GM12878 (cell line): ENCODE data around the gene SHISA3. TPM values are rescaled to one million over a fixed set of nuclear protein-coding genes. Genes with fewer than 3 reads are reported as not detected.

ENCODE experiments used
- ATAC-seq: fragments of 200-7000 bp; cut with Tn5 transposase; 3 replicates; pipeline ENCODE4 v1.9.1; 2020; ENCODE audit warnings: mild to moderate bottlenecking, moderate library complexity
- BruUV-seq: library from RNA; stranded (reverse); fragments of 400-500 nt; replicated peaks from 2 replicates; lab custom pipeline; 2021; lab: Mats Ljungman, UMichigan
- CTCF ChIA-PET: fragments of 300-600 bp; sonication (Branson Sonifier 250); formaldehyde crosslinking; extraction: SDS; loops from one replicate; lab custom pipeline; 2021; ENCODE audit warnings: inconsistent platforms; lab: Yijun Ruan, JAX
- POLR2A ChIA-PET: fragments of 350-600 bp; formaldehyde crosslinking; extraction: SDS; loops from one replicate; lab custom pipeline; 2021; ENCODE audit warnings: inconsistent platforms; lab: Charles Lee
- RAD21 ChIA-PET: fragments of 300-600 bp; sonication (Branson Sonifier 250); formaldehyde crosslinking; loops from one replicate; lab custom pipeline; 2023; ENCODE audit warnings: antibody characterized with exemption; ENCODE audit not compliant: unreplicated experiment; lab: Charles Lee
- SMC1A ChIA-PET: fragments of 300-600 bp; sonication (Branson Sonifier 250); formaldehyde crosslinking; loops from one replicate; lab custom pipeline; 2023; ENCODE audit not compliant: unreplicated experiment, uncharacterized antibody; lab: Charles Lee
- DNase-seq: peaks from one replicate; pipeline ENCODE4 v3.0.0-alpha.2; 2011; ENCODE audit warnings: low read depth, low spot score
- FAIRE-seq: peaks from 3 replicates; lab custom pipeline; 2011; peaks lifted over from hg19 to GRCh38; lab: Jason Lieb, UNC
- H2AFZ ChIP-seq: 2 replicates; pipeline ENCODE4 v1.6.0; 2011; ENCODE audit warnings: low read depth, low read length, control low read depth; ENCODE audit not compliant: control insufficient read depth
- H3K27ac ChIP-seq: 2 replicates; pipeline ENCODE4 v1.5.1; 2011; ENCODE audit warnings: control low read depth; ENCODE audit not compliant: control insufficient read depth, insufficient read depth
- H3K27me3 ChIP-seq, 2 experiments: replicated peaks in 1 of 2; 2 replicates each; pipeline versions ENCODE4 v1.6.0 to v1.6.1; 2011; ENCODE audit warnings: low read length in 1 of 2; ENCODE audit not compliant: control insufficient read depth in 2 of 2, insufficient read depth in 2 of 2
- H3K36me3 ChIP-seq, 2 experiments: 2 replicates each; pipeline ENCODE4 v1.5.1; 2011; ENCODE audit warnings: low read length in 1 of 2; ENCODE audit not compliant: control insufficient read depth in 2 of 2, insufficient read depth in 2 of 2
- H3K4me1 ChIP-seq: 2 replicates; pipeline ENCODE4 v1.6.1; 2011; ENCODE audit warnings: mild to moderate bottlenecking, low read length, moderate library complexity, mixed read lengths; ENCODE audit not compliant: control insufficient read depth, insufficient read depth
- H3K4me2 ChIP-seq: 2 replicates; pipeline ENCODE4 v1.6.0; 2011; ENCODE audit warnings: control low read depth; ENCODE audit not compliant: control insufficient read depth, insufficient read depth
- H3K4me3 ChIP-seq: fragments of 200-600 bp; sonication (generic); 2 replicates; pipeline ENCODE4 v1.5.1; 2016
- H3K79me2 ChIP-seq: 2 replicates; pipeline ENCODE4 v1.6.0; 2011; ENCODE audit warnings: low read length; ENCODE audit not compliant: control insufficient read depth, insufficient read depth
- H3K9ac ChIP-seq: 2 replicates; pipeline ENCODE4 v1.8.0; 2011; ENCODE audit warnings: low read length, control low read depth, mixed read lengths; ENCODE audit not compliant: control insufficient read depth, insufficient read depth
- H3K9me3 ChIP-seq: replicated peaks from 3 replicates; pipeline ENCODE4 v1.5.1; 2011; ENCODE audit warnings: mild to moderate bottlenecking, low read length; ENCODE audit not compliant: control insufficient read depth, insufficient read depth
- H4K20me1 ChIP-seq: 2 replicates; pipeline ENCODE4 v1.6.0; 2011; ENCODE audit not compliant: control insufficient read depth, insufficient read depth
- ATF7 ChIP-seq: fragments of 450-650 bp; IDR thresholded peaks from 2 replicates; pipeline ENCODE4 v1.6.1; 2016; ENCODE audit warnings: low read depth, mild to moderate bottlenecking
- HDAC2 ChIP-seq: fragments of 200-600 bp; sonication (generic); IDR thresholded peaks from 2 replicates; pipeline ENCODE4 v1.6.1; 2017
- POLR2AphosphoS2 ChIP-seq: IDR thresholded peaks from 2 replicates; pipeline ENCODE4 v1.6.1; 2011; ENCODE audit warnings: low read depth, mild to moderate bottlenecking, low read length, improper control_type of control experiment, moderate library complexity
- RAD21 ChIP-seq: IDR thresholded peaks from 2 replicates; pipeline ENCODE4 v1.6.1; 2011; ENCODE audit warnings: mild to moderate bottlenecking, low read depth, low read length, moderate library complexity; ENCODE audit not compliant: insufficient read depth
- RCOR1 ChIP-seq: conservative IDR thresholded peaks from 2 replicates; pipeline ENCODE4 v1.6.1; 2012; ENCODE audit warnings: low read depth, low read length, improper control_type of control experiment
- YY1 ChIP-seq: IDR thresholded peaks from 2 replicates; pipeline ENCODE4 v1.6.1; 2011; ENCODE audit warnings: low read depth, mild to moderate bottlenecking, low read length
- ZSCAN29 ChIP-seq: fragments of 450-650 bp; IDR thresholded peaks from 2 replicates; pipeline ENCODE4 v1.6.1; 2017; ENCODE audit warnings: mild to moderate bottlenecking, moderate library complexity
- WGBS: methylation state at CpG from one replicate; pipeline ENCODE4 v1.1.6; 2016; ENCODE audit warnings: low lambda C conversion rate; ENCODE audit not compliant: insufficient replicate concordance, insufficient coverage; ENCODE audit errors: missing lambda C conversion rate; 5-methylcytosine and 5-hydroxymethylcytosine counted together
- in situ Hi-C: fragments of 300-500 bp; cut with MboI; formaldehyde crosslinking; loops from 9 replicates; pipeline ENCODE4 v1.14.3; 2018; ENCODE audit warnings: mixed read lengths
- intact Hi-C: fragments of 100-400 bp; cut with micrococcal nuclease; formaldehyde crosslinking; loops from one replicate; pipeline ENCODE4 v1.14.2; 2022; ENCODE audit not compliant: unreplicated experiment
- polyA plus RNA-seq, 11 experiments: library from polyadenylated mRNA; depleted of rRNA in 4 of 11; unstranded in 6 of 11; stranded (reverse) in 5 of 11; fragments of >200 nt; fragmentation: Nextera tagmentation in 4 of 11; fragmentation: Illumina TruSeq in 1 of 11; extraction: Ambion mirVana in 4 of 11; extraction: Trizol in 1 of 11; gene quantifications; 1 replicate in 1 of 11; 2 replicates in 10 of 11; pipeline versions ENCODE4 v1.2.1 to v1.2.3, GENCODE V29; 2011 to 2016; ENCODE audit warnings: inconsistent platforms in 2 of 11, missing spikeins in 2 of 11, low read depth in 1 of 11
- total RNA-seq, 4 experiments: library from RNA; depleted of rRNA in 3 of 4; stranded (reverse); fragments of >200 nt in 3 of 4; fragmentation: Illumina TruSeq in 1 of 4; extraction: Trizol in 1 of 4; gene quantifications; 2 replicates each; pipeline versions ENCODE4 v1.2.1 to v1.2.3, GENCODE V29; 2013 to 2021
- TF ChIP-seq, protein P1 (sequence below): IDR thresholded peaks from 2 replicates; pipeline ENCODE4 v1.6.1; 2012; ENCODE audit warnings: low read depth, low read length, improper control_type of control experiment
- TF ChIP-seq, protein P2 (sequence below), 3 experiments: IDR thresholded peaks in 2 of 3; conservative IDR thresholded peaks in 1 of 3; 2 replicates each; pipeline ENCODE4 v1.5.1; 2011; ENCODE audit warnings: low read depth in 3 of 3, low read length in 3 of 3, mild to moderate bottlenecking in 3 of 3, control low read depth in 2 of 3, moderate library complexity in 2 of 3, inconsistent platforms in 1 of 3, mixed read lengths in 1 of 3; ENCODE audit not compliant: control insufficient read depth in 2 of 3, insufficient read depth in 1 of 3; ENCODE audit errors: extremely low read depth in 1 of 3

Gene SHISA3
- total and polyA plus RNA-seq, 10 of the 15 experiments (the other 5 are each of a cell fraction or from before 2014, with no cell fraction given), result 0.03 to 7.2 (median 4.4) TPM

DNA sequence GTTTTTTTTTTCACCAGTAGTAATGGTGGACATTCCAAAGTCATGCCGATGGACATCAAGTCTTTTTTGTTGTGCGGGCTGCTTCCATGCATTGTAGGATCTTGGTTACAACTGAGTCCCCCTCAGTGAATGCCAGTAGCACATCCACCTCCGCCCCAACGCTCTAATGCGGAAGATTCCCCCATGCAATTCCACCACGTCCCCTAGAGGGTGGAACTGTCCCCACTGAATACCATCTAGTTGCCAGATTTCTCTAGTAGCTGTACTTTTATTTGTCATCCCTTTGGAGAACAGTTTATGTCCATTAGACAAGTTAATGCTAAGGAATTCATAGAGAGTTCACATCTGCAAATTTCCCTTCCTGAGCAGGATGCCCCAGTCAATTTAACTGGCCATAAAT, 6.7 kb downstream of the SHISA3 start:
- H3K27me3 ChIP-seq, result peaks cover 0 to 2% of the 10 kb centered on the region in 2 experiments; a peak in 2 of 4 replicates
- no peak overlapping the region for H2AFZ ChIP-seq
- RAD21 ChIA-PET, result interaction anchor here (1.4 kb wide), 1 partner anchor 33 kb away, joined by 5 read pairs; no protein-coding TSS in a partner anchor
- ATAC-seq (no peak), FAIRE-seq (no peak), DNase-seq (no peak)
- in situ Hi-C loops (no loop called here), intact Hi-C loops (no loop called here)
- no peak overlapping the region for H3K4me2 ChIP-seq
- H3K27ac ChIP-seq, result no peak overlapping the region
- CTCF ChIA-PET, result interaction anchor here (0.7 to 1.0 kb wide), 4 partner anchors 33 to 116 kb away, joined by 3 read pairs; no protein-coding TSS in a partner anchor
- no peak overlapping the region for H3K4me3 ChIP-seq
- H3K9ac ChIP-seq, result no peak overlapping the region
- no peaks in the 10 kb centered on the region for H3K4me1 ChIP-seq
- no TSS peak for BruUV-seq
- 88% methylated on average over 6 of the region's 6 CpGs for WGBS
- SMC1A ChIA-PET, result interaction anchor here (1.0 to 3.4 kb wide), 3 partner anchors 32 to 116 kb away, joined by 3 to 21 read pairs (median 3); no protein-coding TSS in a partner anchor
- H3K36me3 ChIP-seq, result no peaks in the 10 kb centered on the region
- no peaks in the 10 kb centered on the region for H3K9me3 ChIP-seq
- no peak for TF ChIP-seq RCOR1
- TF ChIP-seq, protein P1, sequence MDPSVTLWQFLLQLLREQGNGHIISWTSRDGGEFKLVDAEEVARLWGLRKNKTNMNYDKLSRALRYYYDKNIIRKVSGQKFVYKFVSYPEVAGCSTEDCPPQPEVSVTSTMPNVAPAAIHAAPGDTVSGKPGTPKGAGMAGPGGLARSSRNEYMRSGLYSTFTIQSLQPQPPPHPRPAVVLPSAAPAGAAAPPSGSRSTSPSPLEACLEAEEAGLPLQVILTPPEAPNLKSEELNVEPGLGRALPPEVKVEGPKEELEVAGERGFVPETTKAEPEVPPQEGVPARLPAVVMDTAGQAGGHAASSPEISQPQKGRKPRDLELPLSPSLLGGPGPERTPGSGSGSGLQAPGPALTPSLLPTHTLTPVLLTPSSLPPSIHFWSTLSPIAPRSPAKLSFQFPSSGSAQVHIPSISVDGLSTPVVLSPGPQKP, result no peak
- no peak for TF ChIP-seq ATF7
- TF ChIP-seq RAD21, result no peak
- no peak for TF ChIP-seq HDAC2
- no peak for TF ChIP-seq ZSCAN29
- 0 out of 2 replicates have a peak, but pooled peaks have one; percentile 34 for TF ChIP-seq POLR2AphosphoS2
- TF ChIP-seq, protein P2, sequence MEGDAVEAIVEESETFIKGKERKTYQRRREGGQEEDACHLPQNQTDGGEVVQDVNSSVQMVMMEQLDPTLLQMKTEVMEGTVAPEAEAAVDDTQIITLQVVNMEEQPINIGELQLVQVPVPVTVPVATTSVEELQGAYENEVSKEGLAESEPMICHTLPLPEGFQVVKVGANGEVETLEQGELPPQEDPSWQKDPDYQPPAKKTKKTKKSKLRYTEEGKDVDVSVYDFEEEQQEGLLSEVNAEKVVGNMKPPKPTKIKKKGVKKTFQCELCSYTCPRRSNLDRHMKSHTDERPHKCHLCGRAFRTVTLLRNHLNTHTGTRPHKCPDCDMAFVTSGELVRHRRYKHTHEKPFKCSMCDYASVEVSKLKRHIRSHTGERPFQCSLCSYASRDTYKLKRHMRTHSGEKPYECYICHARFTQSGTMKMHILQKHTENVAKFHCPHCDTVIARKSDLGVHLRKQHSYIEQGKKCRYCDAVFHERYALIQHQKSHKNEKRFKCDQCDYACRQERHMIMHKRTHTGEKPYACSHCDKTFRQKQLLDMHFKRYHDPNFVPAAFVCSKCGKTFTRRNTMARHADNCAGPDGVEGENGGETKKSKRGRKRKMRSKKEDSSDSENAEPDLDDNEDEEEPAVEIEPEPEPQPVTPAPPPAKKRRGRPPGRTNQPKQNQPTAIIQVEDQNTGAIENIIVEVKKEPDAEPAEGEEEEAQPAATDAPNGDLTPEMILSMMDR (IDR thresholded peaks at IDR 0.05 in 2 of 3, conservative IDR thresholded peaks at IDR 0.05 in 1 of 3; ENCODE audit: control insufficient read depth in 2 of 3, extremely low read depth in 1 of 3, insufficient read depth in 1 of 3, low read depth in 3 of 3, low read length in 3 of 3), result peak in 2 of 3 experiments; percentile 8 to 24; a peak in 1 of 6 replicates
- no peak for TF ChIP-seq YY1
- no peaks in the 10 kb centered on the region for H3K79me2 ChIP-seq
- no peaks in the 10 kb centered on the region for H4K20me1 ChIP-seq
- POLR2A ChIA-PET, result no interaction called here
